ENCODE results near the gene OTUB2.

GRCh38 chr14:94058128-94058673, 32.1 kb downstream of the OTUB2 start:
- TF ChIP-seq CTCF (IDR thresholded peaks at IDR 0.05) (no peak), POLR2A (IDR thresholded peaks at IDR 0.05) (no peak)

Measured in lower leg skin (tissue), 3 donors.